ENCODE results near the gene UGT1A9.

DNA sequence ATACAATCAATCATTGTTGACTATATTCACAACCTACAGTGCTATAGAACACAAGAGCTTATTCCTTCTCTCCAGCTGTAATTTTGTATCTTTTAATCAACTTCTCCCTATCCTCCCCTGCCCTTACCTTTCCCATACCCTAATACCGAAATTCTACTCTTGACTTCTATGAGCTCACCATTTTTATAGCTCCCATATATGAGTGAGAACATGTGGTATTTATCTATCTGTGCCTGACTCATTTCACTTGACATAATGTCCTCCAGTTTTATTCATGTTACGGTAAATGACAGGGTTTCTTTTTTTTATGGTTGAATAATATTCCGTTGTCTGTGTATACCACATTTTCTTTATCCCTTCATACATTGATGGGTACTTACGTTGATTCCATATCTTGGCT is 109.1 kb downstream of the UGT1A9 start:
- no peak for TF ChIP-seq CTCF (IDR thresholded peaks at IDR 0.05; ENCODE audit: insufficient read depth, low read length, poor library complexity, severe bottlenecking)
- TF ChIP-seq EZH2phosphoT487 (conservative IDR thresholded peaks at IDR 0.05; ENCODE audit: low read length): no peak

Data from SU-DHL-6 (cell line).